Activated B cell treated with CpG ODN at 0.5 μM for 24 hours (primary cell): Measurements from ENCODE around the gene RHOD. TPM values are rescaled to one million over a fixed set of nuclear protein-coding genes. Genes with fewer than 3 reads are reported as not detected.

Experiments used
- ATAC-seq: fragments of 200-7000 bp; cut with Tn5 transposase; one replicate; pipeline ENCODE4 v1.10.0; 2021; ENCODE audit warnings: low read depth, mild to moderate bottlenecking, moderate library complexity
- CTCF ChIA-PET: fragments of 350-600 bp; sonication (Branson Sonifier 250); formaldehyde crosslinking; loops from one replicate; lab custom pipeline; 2021; ENCODE audit warnings: antibody characterized with exemption; lab: Charles Lee
- POLR2A ChIA-PET: fragments of 350-600 bp; sonication (Branson Sonifier 250); formaldehyde crosslinking; loops from one replicate; lab custom pipeline; 2021; ENCODE audit warnings: antibody characterized with exemption; lab: Charles Lee
- DNase-seq: peaks from one replicate; pipeline ENCODE4 v3.0.0; 2022
- H3K27ac Mint-ChIP-seq: one replicate; pipeline ENCODE4 v1.8.0; 2020; ENCODE audit warnings: mixed read lengths
- H3K27me3 Mint-ChIP-seq: one replicate; pipeline ENCODE4 v1.8.0; 2021; ENCODE audit warnings: mixed read lengths
- H3K36me3 Mint-ChIP-seq: one replicate; pipeline ENCODE4 v1.8.0; 2021; ENCODE audit warnings: low read depth, mixed read lengths
- H3K4me1 Mint-ChIP-seq: one replicate; pipeline ENCODE4 v1.8.0; 2021; ENCODE audit warnings: mixed read lengths
- H3K4me3 Mint-ChIP-seq: one replicate; pipeline ENCODE4 v1.8.0; 2020; ENCODE audit warnings: mild to moderate bottlenecking, mixed read lengths
- H3K9me3 Mint-ChIP-seq: one replicate; pipeline ENCODE4 v1.8.0; 2020; ENCODE audit warnings: mixed read lengths
- intact Hi-C: fragments of 100-400 bp; cut with micrococcal nuclease; formaldehyde crosslinking; loops from one replicate; pipeline ENCODE4 v1.15.1; 2024
- total RNA-seq: library from RNA; stranded (reverse); gene quantifications from 2 replicates; pipeline ENCODE4 v1.2.3, GENCODE V29; 2022
- TF ChIP-seq, protein P1 (sequence below): fragments of 200-600 bp; IDR thresholded peaks from one replicate; pipeline ENCODE4 v1.8.0; 2022; ENCODE audit warnings: antibody characterized with exemption, mild to moderate bottlenecking

Gene RHOD, protein sequence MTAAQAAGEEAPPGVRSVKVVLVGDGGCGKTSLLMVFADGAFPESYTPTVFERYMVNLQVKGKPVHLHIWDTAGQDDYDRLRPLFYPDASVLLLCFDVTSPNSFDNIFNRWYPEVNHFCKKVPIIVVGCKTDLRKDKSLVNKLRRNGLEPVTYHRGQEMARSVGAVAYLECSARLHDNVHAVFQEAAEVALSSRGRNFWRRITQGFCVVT
- total RNA-seq: 0.32 TPM in 1 of 2 replicates, not detected in the other

DNA sequence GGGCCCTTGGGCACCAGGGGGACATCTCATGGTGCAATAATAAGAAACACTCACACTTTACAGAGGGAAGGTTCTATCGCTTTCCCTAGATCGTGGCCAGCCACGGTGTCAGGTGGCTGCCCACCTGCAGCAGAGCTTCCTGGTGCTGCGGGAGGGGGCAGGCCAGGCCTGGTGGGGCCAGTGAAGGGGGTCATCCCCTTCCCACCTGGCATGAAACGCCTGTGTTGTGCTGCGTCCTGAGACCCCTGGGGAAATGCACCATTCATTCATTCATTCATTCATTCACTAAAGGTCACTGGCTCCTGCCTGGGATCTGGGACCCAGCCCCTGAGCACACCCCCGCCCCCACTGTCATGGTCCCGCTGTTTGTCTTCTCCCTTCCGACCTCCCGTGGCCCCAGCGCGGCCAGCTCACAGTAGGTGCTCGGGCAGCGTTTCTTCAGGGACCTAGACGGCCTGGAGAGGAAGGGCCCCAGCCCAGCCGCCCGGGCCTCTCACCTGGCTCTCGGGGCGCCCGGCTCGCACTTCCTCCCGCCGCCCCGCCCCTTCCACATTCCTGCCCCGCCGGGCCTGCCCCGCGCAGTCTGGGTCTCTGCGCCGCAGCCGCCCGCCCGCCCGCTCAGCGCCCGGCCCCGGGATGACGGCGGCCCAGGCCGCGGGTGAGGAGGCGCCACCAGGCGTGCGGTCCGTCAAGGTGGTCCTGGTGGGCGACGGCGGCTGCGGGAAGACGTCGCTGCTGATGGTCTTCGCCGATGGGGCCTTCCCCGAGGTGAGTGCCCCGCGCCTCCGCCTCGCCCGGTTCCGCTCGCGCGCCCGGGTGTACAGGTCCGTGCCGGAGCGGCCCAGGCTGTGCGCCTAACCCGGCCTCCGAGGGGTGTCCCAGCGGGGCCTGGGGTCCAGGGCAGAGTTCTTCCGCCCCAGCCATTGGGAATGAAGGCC is at the start of gene RHOD:
TSS of gene RHOD (plus strand) at position 581 of the 938 bp plus-strand sequence. CDS start at position 637, 56 bp downstream.
- Mint-ChIP-seq H3K27me3 (peaks cover 19% of the 10 kb centered on the region), H3K4me3 (peak within 1 kb of the TSS; percentile 75), H3K9me3 (no peaks in the 10 kb centered on the region), H3K36me3 (no peaks in the 10 kb centered on the region), H3K27ac (no peak within 1 kb of the TSS), H3K4me1 (peaks cover 9% of the 10 kb centered on the region)
- intact Hi-C loops: loop anchor here (2.0 kb wide), 1 partner anchor 14 kb away; no protein-coding TSS in a partner anchor
- DNase-seq (peak; percentile 47), ATAC-seq (peak; percentile 82)
- TF ChIP-seq, protein P1, sequence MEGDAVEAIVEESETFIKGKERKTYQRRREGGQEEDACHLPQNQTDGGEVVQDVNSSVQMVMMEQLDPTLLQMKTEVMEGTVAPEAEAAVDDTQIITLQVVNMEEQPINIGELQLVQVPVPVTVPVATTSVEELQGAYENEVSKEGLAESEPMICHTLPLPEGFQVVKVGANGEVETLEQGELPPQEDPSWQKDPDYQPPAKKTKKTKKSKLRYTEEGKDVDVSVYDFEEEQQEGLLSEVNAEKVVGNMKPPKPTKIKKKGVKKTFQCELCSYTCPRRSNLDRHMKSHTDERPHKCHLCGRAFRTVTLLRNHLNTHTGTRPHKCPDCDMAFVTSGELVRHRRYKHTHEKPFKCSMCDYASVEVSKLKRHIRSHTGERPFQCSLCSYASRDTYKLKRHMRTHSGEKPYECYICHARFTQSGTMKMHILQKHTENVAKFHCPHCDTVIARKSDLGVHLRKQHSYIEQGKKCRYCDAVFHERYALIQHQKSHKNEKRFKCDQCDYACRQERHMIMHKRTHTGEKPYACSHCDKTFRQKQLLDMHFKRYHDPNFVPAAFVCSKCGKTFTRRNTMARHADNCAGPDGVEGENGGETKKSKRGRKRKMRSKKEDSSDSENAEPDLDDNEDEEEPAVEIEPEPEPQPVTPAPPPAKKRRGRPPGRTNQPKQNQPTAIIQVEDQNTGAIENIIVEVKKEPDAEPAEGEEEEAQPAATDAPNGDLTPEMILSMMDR: no peak
- CTCF ChIA-PET: no interaction called here
- POLR2A ChIA-PET: no interaction called here

DNA sequence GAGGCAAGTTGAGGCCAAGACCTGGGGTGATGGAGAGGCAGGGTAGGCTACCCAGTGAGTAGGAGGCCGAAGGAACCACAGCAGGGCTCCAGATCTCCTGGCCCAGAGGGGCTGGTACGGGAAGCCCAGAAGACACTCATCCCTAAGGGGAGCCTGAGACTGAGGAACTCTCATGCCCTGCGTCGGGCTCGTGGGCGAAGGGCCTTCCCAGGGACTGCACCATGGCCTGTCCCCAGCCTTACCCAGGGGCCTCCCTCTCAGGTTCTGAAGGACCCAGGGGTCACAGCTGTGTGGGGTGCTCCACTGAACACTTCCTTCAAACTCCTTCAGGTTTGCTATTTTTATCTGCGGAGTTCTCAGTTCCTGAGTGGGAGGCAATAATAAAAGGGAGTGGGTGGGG is 49.5 kb upstream of the RHOD start:
- POLR2A ChIA-PET: interaction anchor here (1.7 kb wide), 1 partner anchor 163 kb away, joined by 3 read pairs; the partner anchor contains the start of gene RCE1

DNA sequence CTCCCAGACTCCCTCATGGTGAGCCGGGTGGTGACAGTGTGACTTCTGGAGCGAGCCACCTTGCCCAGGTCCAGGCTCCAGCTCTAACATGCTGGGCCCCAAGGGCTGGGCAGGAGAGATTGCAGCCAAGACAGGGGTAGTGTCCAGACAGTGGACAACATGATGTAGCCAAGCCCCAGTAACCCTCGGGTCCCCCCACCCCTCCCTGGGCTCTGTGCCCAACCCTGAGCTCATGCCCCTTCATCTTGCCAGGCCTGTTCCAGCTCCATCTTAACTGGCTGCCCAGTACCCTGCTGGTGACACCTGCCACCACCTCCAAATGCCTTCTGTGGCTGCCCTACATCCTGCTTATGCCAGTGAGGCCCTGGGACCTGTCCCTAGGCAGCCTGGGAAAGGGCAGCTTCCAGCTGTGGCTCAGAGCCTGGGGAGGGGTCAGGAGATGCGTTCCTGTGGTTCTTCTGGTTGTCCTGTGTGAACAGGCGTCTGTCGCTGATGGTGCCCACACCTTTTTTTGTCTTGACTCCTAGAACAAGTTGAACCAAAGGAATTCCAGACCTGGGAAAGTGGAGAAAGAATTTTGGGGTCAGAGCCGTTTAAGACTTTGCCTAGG is 46.2 kb upstream of the RHOD start:
- Mint-ChIP-seq H3K27me3 (peaks cover 26% of the 10 kb centered on the region), H3K27ac (no peak overlapping the region), H3K36me3 (no peaks in the 10 kb centered on the region), H3K9me3 (no peaks in the 10 kb centered on the region), H3K4me3 (no peak overlapping the region), H3K4me1 (no peaks in the 10 kb centered on the region)
- ChIA-PET POLR2A (no interaction called here), CTCF (no interaction called here)
- intact Hi-C loops: no loop called here
- DNase-seq (no peak), ATAC-seq (no peak)
- TF ChIP-seq, protein P1: no peak

More for the DNA sequence above, 49.5 kb upstream of the RHOD start:
- H3K4me3 Mint-ChIP-seq: no peak overlapping the region
- TF ChIP-seq, protein P1: no peak
- ATAC-seq: no peak
- intact Hi-C loops: no loop called here
- H3K36me3 Mint-ChIP-seq: no peaks in the 10 kb centered on the region
- DNase-seq: no peak
- CTCF ChIA-PET: no interaction called here
- H3K27ac Mint-ChIP-seq: no peak overlapping the region
- no peaks in the 10 kb centered on the region for H3K4me1 Mint-ChIP-seq
- no peaks in the 10 kb centered on the region for H3K9me3 Mint-ChIP-seq
- peaks cover 12% of the 10 kb centered on the region for H3K27me3 Mint-ChIP-seq

DNA sequence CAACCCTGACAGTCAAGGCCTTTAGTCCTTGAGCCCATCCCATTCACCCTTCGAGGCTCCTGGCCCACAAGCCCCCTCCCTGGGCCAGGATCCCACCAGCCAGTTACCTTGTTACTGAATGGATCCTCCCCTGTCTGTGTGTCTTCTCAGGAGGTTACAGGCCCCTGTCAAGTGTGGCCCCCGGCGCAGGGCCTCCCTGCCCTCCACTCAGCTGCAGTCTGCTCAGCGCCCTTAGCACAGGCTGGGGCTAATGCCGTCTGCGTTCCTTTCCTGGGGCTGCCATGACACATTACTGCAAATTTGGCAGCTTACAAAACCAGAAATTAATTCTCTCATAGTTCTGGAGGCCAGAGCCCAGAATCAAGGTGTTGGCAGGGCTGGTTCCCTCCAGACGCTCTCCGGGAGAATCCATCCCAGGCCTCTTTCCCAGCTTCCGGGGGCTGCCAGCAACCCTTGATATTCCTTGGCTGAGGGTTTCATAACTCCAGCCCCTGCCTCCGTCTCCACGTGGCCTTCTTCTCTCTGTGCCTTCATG is 43.1 kb upstream of the RHOD start:
- TF ChIP-seq, protein P1: no peak
- no peak for ATAC-seq
- H3K27me3 Mint-ChIP-seq: peaks cover 32% of the 10 kb centered on the region
- no peaks in the 10 kb centered on the region for H3K4me1 Mint-ChIP-seq
- ChIA-PET POLR2A (no interaction called here), CTCF (no interaction called here)
- H3K4me3 Mint-ChIP-seq: no peak overlapping the region
- no peaks in the 10 kb centered on the region for H3K9me3 Mint-ChIP-seq
- DNase-seq: no peak
- no peak overlapping the region for H3K27ac Mint-ChIP-seq
- H3K36me3 Mint-ChIP-seq: no peaks in the 10 kb centered on the region
- intact Hi-C loops: no loop called here
